Loucy (cell line): ENCODE results near the gene CCDC88C.

Experiments
- H2AFZ ChIP-seq: fragments of 200-600 bp; sonication (generic); 2 replicates; pipeline ENCODE4 v1.6.0; 2016; ENCODE audit warnings: antibody characterized with exemption, mild to moderate bottlenecking, low read length, moderate library complexity
- H3F3A ChIP-seq: fragments of 200-600 bp; 2 replicates; pipeline ENCODE4 v1.6.0; 2016; ENCODE audit warnings: antibody characterized with exemption, low read depth, mild to moderate bottlenecking
- H3K27me3 ChIP-seq: fragments of 200-600 bp; sonication (generic); 2 replicates; pipeline ENCODE4 v1.6.1; 2014; ENCODE audit warnings: low read length, mild to moderate bottlenecking; ENCODE audit not compliant: insufficient read depth, poor library complexity, severe bottlenecking
- H3K36me3 ChIP-seq: fragments of 200-600 bp; sonication (generic); 2 replicates; pipeline ENCODE4 v1.6.1; 2016; ENCODE audit warnings: low read length; ENCODE audit not compliant: insufficient read depth
- H3K4me1 ChIP-seq: fragments of 200-600 bp; sonication (generic); 2 replicates; pipeline ENCODE4 v1.5.1; 2014; ENCODE audit warnings: low read length, mild to moderate bottlenecking; ENCODE audit not compliant: insufficient read depth, poor library complexity, severe bottlenecking
- H3K4me2 ChIP-seq: fragments of 200-600 bp; sonication (generic); 2 replicates; pipeline ENCODE4 v1.6.0; 2014; ENCODE audit warnings: antibody characterized with exemption, low read length, low read depth, mild to moderate bottlenecking; ENCODE audit not compliant: poor library complexity, severe bottlenecking
- H3K4me3 ChIP-seq: fragments of 200-600 bp; sonication (generic); 2 replicates; pipeline ENCODE4 v1.5.1; 2014; ENCODE audit warnings: low read length, mild to moderate bottlenecking, mixed read lengths; ENCODE audit not compliant: poor library complexity, severe bottlenecking
- H3K79me2 ChIP-seq: fragments of 200-600 bp; sonication (generic); 2 replicates; pipeline ENCODE4 v1.6.1; 2014; ENCODE audit warnings: low read length; ENCODE audit not compliant: insufficient read depth
- H3K9ac ChIP-seq: fragments of 200-600 bp; sonication (generic); 2 replicates; pipeline ENCODE4 v1.6.0; 2014; ENCODE audit warnings: mild to moderate bottlenecking, low read depth, low read length, moderate library complexity; ENCODE audit not compliant: poor library complexity, severe bottlenecking
- H3K9me2 ChIP-seq: fragments of 200-600 bp; sonication (generic); replicated peaks from 2 replicates; pipeline ENCODE4 v1.6.1; 2016; ENCODE audit warnings: low read depth, low read length, mixed read lengths
- H3K9me3 ChIP-seq: fragments of 200-600 bp; sonication (generic); 2 replicates; pipeline ENCODE4 v1.6.1; 2014; ENCODE audit warnings: mild to moderate bottlenecking, antibody characterized with exemption, low read length, low read depth; ENCODE audit not compliant: insufficient read depth
- H4K20me1 ChIP-seq: fragments of 200-600 bp; sonication (generic); 2 replicates; pipeline ENCODE4 v1.6.0; 2014; ENCODE audit warnings: antibody characterized with exemption, low read length, mild to moderate bottlenecking; ENCODE audit not compliant: insufficient read depth, poor library complexity, severe bottlenecking
- EZH2phosphoT487 ChIP-seq: fragments of 200-600 bp; IDR thresholded peaks from 2 replicates; pipeline ENCODE4 v1.6.1; 2018; ENCODE audit warnings: antibody characterized with exemption, mild to moderate bottlenecking, moderate library complexity, borderline replicate concordance
- TF ChIP-seq, protein P1 (sequence below): fragments of 200-600 bp; sonication (generic); conservative IDR thresholded peaks from 2 replicates; pipeline ENCODE4 v1.5.1; 2014; ENCODE audit warnings: mild to moderate bottlenecking, antibody characterized with exemption, low read length

The CCDC88C gene

DNA sequence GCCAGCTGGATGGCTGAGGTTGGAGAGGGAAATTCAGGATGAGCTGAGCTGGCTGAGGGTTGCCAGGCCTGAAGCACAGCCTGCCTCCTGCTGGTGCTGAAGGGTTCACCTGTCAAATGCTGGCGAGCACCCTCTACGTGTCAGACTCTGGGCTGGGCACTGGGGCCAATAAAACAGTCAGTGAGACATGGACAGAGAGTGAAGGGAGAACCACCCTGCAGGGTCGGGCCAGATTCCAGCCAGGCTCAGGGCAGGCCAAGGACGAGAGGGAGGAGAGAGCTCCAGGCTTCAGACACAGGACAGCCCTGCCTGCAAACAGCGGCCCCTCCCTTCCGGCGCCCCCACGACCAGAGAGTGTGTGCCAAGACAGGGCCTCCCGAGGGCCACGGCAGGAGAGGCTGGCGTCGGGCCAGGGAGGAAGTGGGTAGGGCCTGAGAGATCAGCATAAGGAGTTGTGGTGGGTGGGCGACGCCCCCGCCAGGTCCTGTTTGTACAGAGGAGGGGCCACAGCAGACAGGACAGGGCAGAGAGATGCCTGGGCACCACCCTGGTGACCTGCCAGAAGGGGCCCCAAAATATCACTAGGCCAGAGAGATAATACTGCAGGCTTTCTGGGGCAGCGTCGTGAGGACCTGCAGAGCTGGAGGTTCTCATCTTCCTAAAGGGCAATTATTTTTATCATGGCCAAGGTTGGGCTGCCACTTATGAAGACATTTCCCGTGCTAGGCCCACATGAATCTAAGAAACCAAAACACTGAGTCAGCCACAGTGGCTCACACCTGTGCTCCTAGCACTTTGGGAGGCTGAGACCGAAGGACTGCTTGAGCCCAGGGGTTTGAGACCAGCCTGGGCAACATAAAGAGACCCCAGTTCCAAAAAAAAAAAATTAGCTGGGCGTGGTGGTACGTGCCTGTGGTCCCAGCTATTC, 100.0 kb downstream of the CCDC88C start:
- Histone ChIP-seq H3K4me2 (peak overlapping the region; percentile 63), H3K36me3 (peaks cover 79% of the 10 kb centered on the region; the same call in 1 of the 2 replicates), H3K4me3 (peak overlapping the region; percentile 3), H3K79me2 (peaks cover 7% of the 10 kb centered on the region; the same call in 1 of the 2 replicates), H4K20me1 (no peaks in the 10 kb centered on the region), H2AFZ (no peak overlapping the region), H3K4me1 (peaks cover 33% of the 10 kb centered on the region), H3K9ac (peak overlapping the region; percentile 48), H3K9me2 (no peaks in the 10 kb centered on the region), H3K27me3 (no peaks in the 10 kb centered on the region), H3F3A (0 out of 2 replicates have a peak, but pooled peaks cover 3% of the 10 kb centered on the region), H3K9me3 (no peaks in the 10 kb centered on the region)
- TF ChIP-seq EZH2phosphoT487 = no peak
- TF ChIP-seq, protein P1, sequence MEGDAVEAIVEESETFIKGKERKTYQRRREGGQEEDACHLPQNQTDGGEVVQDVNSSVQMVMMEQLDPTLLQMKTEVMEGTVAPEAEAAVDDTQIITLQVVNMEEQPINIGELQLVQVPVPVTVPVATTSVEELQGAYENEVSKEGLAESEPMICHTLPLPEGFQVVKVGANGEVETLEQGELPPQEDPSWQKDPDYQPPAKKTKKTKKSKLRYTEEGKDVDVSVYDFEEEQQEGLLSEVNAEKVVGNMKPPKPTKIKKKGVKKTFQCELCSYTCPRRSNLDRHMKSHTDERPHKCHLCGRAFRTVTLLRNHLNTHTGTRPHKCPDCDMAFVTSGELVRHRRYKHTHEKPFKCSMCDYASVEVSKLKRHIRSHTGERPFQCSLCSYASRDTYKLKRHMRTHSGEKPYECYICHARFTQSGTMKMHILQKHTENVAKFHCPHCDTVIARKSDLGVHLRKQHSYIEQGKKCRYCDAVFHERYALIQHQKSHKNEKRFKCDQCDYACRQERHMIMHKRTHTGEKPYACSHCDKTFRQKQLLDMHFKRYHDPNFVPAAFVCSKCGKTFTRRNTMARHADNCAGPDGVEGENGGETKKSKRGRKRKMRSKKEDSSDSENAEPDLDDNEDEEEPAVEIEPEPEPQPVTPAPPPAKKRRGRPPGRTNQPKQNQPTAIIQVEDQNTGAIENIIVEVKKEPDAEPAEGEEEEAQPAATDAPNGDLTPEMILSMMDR = peak; percentile 49

DNA sequence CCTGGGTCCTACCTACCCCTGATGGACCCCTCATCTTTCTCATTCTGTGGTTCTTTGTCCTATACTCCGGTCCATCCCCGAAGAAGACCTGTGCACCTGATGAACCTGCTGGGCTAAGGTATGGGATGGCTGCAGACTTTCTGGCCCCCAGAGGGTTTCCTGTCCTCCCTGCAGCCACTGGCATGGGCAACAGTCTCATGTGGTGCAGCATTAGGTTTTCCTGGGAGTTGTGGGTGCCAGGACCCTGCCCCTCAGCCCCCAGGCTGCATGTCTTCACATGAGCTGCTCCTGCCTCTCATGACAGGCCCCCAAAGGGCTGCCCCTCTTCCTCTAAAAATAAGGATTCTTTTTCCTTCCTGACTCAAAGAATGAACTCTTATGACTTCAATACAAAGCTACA, 100.9 kb downstream of the CCDC88C start:
- Histone ChIP-seq H3K79me2 (peaks cover 7% of the 10 kb centered on the region; the same call in 1 of the 2 replicates), H3K4me2 (peak overlapping the region; percentile 63), H4K20me1 (no peaks in the 10 kb centered on the region), H3K27me3 (no peaks in the 10 kb centered on the region), H3K9me3 (no peaks in the 10 kb centered on the region), H3K36me3 (peaks cover 77% of the 10 kb centered on the region; the same call in 1 of the 2 replicates), H3K9ac (peak overlapping the region; percentile 48), H2AFZ (no peak overlapping the region), H3F3A (0 out of 2 replicates have a peak, but pooled peaks cover 3% of the 10 kb centered on the region), H3K9me2 (no peaks in the 10 kb centered on the region), H3K4me3 (no peak overlapping the region), H3K4me1 (peaks cover 33% of the 10 kb centered on the region)
- TF ChIP-seq EZH2phosphoT487 = no peak
- TF ChIP-seq, protein P1 = no peak

DNA sequence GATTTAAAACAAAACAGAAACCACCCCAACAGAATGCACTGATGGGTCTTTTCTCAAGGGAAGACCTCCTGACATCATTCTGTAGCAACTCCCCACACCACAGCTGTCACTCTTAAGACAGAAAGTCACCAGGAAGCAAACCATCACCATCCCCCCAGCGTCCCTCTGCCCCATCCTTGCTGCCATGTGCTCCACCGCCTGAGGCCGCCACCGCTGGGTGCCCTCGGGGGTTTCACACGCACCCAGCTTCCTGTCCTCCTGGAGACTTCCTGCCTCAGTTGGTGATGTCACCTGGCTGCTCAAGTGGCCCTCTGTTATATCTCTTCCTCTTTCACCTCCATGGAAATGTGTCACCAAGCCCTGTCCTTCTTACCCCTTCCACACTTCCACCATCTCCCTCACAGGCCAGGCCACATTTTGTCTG, 101.8 kb downstream of the CCDC88C start:
- Histone ChIP-seq H3K9me2 (no peaks in the 10 kb centered on the region), H3K9me3 (no peaks in the 10 kb centered on the region), H2AFZ (no peak overlapping the region), H4K20me1 (no peaks in the 10 kb centered on the region), H3K36me3 (peaks cover 73% of the 10 kb centered on the region; the same call in 1 of the 2 replicates), H3F3A (0 out of 2 replicates have a peak, but pooled peaks cover 3% of the 10 kb centered on the region), H3K27me3 (no peaks in the 10 kb centered on the region), H3K9ac (peak overlapping the region; percentile 51), H3K4me3 (peak overlapping the region; percentile 31), H3K79me2 (peaks cover 7% of the 10 kb centered on the region; the same call in 1 of the 2 replicates), H3K4me2 (peak overlapping the region; percentile 63), H3K4me1 (peaks cover 37% of the 10 kb centered on the region)
- no peak for TF ChIP-seq EZH2phosphoT487
- TF ChIP-seq, protein P1 = no peak; the same call in 1 of the 2 replicates
